ENCODE data around the gene IL10.

DNA sequence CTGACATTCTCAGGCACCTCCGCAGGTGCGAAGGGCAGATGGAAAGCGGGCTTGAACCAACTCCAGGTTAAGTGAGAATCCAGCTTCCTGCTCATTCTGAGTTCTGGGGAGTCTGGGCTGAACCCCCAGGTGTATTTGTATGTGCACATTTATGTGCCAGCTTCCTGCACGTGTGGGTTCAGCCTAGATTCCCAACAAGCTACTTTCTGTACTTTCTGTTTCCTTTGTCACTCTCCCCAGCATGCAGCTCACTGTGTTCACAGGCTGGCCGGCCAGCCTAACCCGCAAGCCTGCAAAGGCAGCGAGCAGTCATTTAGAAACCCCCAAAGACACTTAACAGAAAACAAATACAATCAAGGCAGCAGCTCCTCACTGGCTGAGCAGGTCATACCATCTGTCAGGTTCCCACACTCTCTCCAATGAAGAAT, 3.0 kb downstream of the IL10 start:
- TF ChIP-seq, protein P1, sequence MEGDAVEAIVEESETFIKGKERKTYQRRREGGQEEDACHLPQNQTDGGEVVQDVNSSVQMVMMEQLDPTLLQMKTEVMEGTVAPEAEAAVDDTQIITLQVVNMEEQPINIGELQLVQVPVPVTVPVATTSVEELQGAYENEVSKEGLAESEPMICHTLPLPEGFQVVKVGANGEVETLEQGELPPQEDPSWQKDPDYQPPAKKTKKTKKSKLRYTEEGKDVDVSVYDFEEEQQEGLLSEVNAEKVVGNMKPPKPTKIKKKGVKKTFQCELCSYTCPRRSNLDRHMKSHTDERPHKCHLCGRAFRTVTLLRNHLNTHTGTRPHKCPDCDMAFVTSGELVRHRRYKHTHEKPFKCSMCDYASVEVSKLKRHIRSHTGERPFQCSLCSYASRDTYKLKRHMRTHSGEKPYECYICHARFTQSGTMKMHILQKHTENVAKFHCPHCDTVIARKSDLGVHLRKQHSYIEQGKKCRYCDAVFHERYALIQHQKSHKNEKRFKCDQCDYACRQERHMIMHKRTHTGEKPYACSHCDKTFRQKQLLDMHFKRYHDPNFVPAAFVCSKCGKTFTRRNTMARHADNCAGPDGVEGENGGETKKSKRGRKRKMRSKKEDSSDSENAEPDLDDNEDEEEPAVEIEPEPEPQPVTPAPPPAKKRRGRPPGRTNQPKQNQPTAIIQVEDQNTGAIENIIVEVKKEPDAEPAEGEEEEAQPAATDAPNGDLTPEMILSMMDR (optimal IDR thresholded peaks at IDR 0.05 in 1 of 3, IDR thresholded peaks at IDR 0.05 in 1 of 3, conservative IDR thresholded peaks at IDR 0.05 in 1 of 3; ENCODE audit: extremely low read depth in 1 of 3, insufficient read depth in 2 of 3, low read length in 3 of 3) = no peak
- no peak for TF ChIP-seq EZH2 (IDR thresholded peaks at IDR 0.05; ENCODE audit: low read length)

Data from keratinocyte (primary cell).